Uterus (tissue), 4 donors: ENCODE results near the gene TNNI2. TPM values are rescaled to one million over a fixed set of nuclear protein-coding genes. Genes with fewer than 3 reads are reported as not detected.

Experiments
- DNase-seq, 2 donors: peaks; one replicate each; pipeline ENCODE4 v3.0.0-alpha.2; 2019 to 2020
- H3K27ac ChIP-seq, 2 donors: fragments of 200-600 bp; sonication (generic); 1 replicate in 1 of 2; 2 replicates in 1 of 2; pipeline ENCODE4 v1.5.1; 2016 to 2018
- H3K27me3 ChIP-seq, 2 donors: fragments of 200-600 bp; sonication (generic); one replicate each; pipeline ENCODE4 v1.5.1; 2018 to 2019; ENCODE audit warnings: control low read depth in 1 of 2
- H3K36me3 ChIP-seq, 2 donors: fragments of 200-600 bp; sonication (generic); one replicate each; pipeline ENCODE4 v1.5.1; 2019; ENCODE audit warnings: control low read depth in 1 of 2
- H3K4me1 ChIP-seq, 2 donors: fragments of 200-600 bp; sonication (generic); one replicate each; pipeline ENCODE4 v1.5.1; 2018 to 2019; ENCODE audit warnings: control low read depth in 1 of 2
- H3K4me3 ChIP-seq, 2 donors: fragments of 200-600 bp; sonication (generic); 1 replicate in 1 of 2; 2 replicates in 1 of 2; pipeline ENCODE4 v1.5.1; 2018 to 2019; ENCODE audit warnings: mild to moderate bottlenecking in 1 of 2
- H3K9me3 ChIP-seq, 2 donors: fragments of 200-600 bp; sonication (generic); one replicate each; pipeline ENCODE4 v1.5.1; 2019; ENCODE audit warnings: control low read depth in 1 of 2
- CTCF ChIP-seq, 4 experiments: fragments of 200-600 bp in 2 of 4; fragments of 450-650 bp in 2 of 4; sonication (generic) in 2 of 4; IDR thresholded peaks; one replicate each; pipeline ENCODE4 v1.5.1; 2016 to 2019; ENCODE audit warnings: antibody characterized with exemption in 4 of 4, mild to moderate bottlenecking in 2 of 4, moderate library complexity in 1 of 4
- POLR2A ChIP-seq, 2 donors: fragments of 450-650 bp; IDR thresholded peaks; one replicate each; pipeline ENCODE4 v1.6.1; 2016; ENCODE audit warnings: antibody characterized with exemption in 2 of 2, mild to moderate bottlenecking in 1 of 2, moderate library complexity in 1 of 2
- intact Hi-C: fragments of 100-400 bp; cut with DNase I; formaldehyde crosslinking; loops from one replicate; pipeline ENCODE4 v1.15.1; 2023; ENCODE audit warnings: low total_unique reads
- total RNA-seq, 4 donors: library from RNA; depleted of rRNA in 3 of 4; stranded (reverse); fragments of >200 nt in 3 of 4; gene quantifications; one replicate each; pipeline versions ENCODE4 v1.1.0 to v1.2.4, GENCODE V29; 2014 to 2023
- donor health status: DM: yes; HTN: yes; CAD: no.

Gene TNNI2
- total RNA-seq = 1 to 10 TPM in 1 of 4 donors, under 1 TPM in 1, not detected in 2; 0.95 to 1.5 TPM

- no peaks in the 10 kb centered on the region for H3K27me3 ChIP-seq
- no peak for TF ChIP-seq CTCF (IDR thresholded peaks at IDR 0.05)
- TF ChIP-seq POLR2A (IDR thresholded peaks at IDR 0.05) = no peak
- intact Hi-C loops = loop anchor here (5.0 kb wide), 1 partner anchor 314 kb away; no protein-coding TSS in a partner anchor
- no peaks in the 10 kb centered on the region for H3K9me3 ChIP-seq
- no peaks in the 10 kb centered on the region for H3K36me3 ChIP-seq
- no peak within 1 kb of the TSS for H3K4me3 ChIP-seq
- DNase-seq = no peak
- H3K27ac ChIP-seq = no peak within 1 kb of the TSS
- H3K4me1 ChIP-seq = no peaks in the 10 kb centered on the region
These were observed at the start of gene TNNI2 for GRCh38 chr11:1838426-1839144. TNNI2 (plus strand) TSS chr11:1838981; CDS start chr11:1839697, 716 bp downstream.

GRCh38 chr11:1791912-1792311 lies 46.9 kb upstream of the TNNI2 start:
- Histone ChIP-seq H3K9me3 (no peaks in the 10 kb centered on the region), H3K4me1 (no peaks in the 10 kb centered on the region), H3K4me3 (no peak overlapping the region), H3K27me3 (no peaks in the 10 kb centered on the region), H3K27ac (no peak overlapping the region), H3K36me3 (no peaks in the 10 kb centered on the region)
- intact Hi-C loops = no loop called here
- no peak for DNase-seq
- TF ChIP-seq CTCF (IDR thresholded peaks at IDR 0.05) = no peak
- no peak for TF ChIP-seq POLR2A (IDR thresholded peaks at IDR 0.05)

GRCh38 chr11:1792461-1792860 lies 46.3 kb upstream of the TNNI2 start:
- intact Hi-C loops = no loop called here
- H3K27ac ChIP-seq = no peak overlapping the region
- H3K36me3 ChIP-seq = no peaks in the 10 kb centered on the region
- DNase-seq = no peak
- H3K4me1 ChIP-seq = no peaks in the 10 kb centered on the region
- H3K27me3 ChIP-seq = no peaks in the 10 kb centered on the region
- TF ChIP-seq POLR2A (IDR thresholded peaks at IDR 0.05) = no peak
- no peak for TF ChIP-seq CTCF (IDR thresholded peaks at IDR 0.05)
- no peaks in the 10 kb centered on the region for H3K9me3 ChIP-seq
- H3K4me3 ChIP-seq = no peak overlapping the region

GRCh38 chr11:1793081-1793480 lies 45.7 kb upstream of the TNNI2 start:
- intact Hi-C loops = no loop called here
- no peak for TF ChIP-seq CTCF (IDR thresholded peaks at IDR 0.05)
- no peak for TF ChIP-seq POLR2A (IDR thresholded peaks at IDR 0.05)
- H3K27me3 ChIP-seq = no peaks in the 10 kb centered on the region

GRCh38 chr11:1796413-1797011 lies 42.3 kb upstream of the TNNI2 start:
- Histone ChIP-seq H3K9me3 (no peaks in the 10 kb centered on the region), H3K4me1 (no peaks in the 10 kb centered on the region), H3K4me3 (no peak overlapping the region), H3K27me3 (no peaks in the 10 kb centered on the region), H3K27ac (no peak overlapping the region), H3K36me3 (no peaks in the 10 kb centered on the region)
- intact Hi-C loops = no loop called here
- DNase-seq = no peak
- TF ChIP-seq POLR2A (IDR thresholded peaks at IDR 0.05) = no peak
- no peak for TF ChIP-seq CTCF (IDR thresholded peaks at IDR 0.05)

More at GRCh38 chr11:1793081-1793480, 45.7 kb upstream of the TNNI2 start:
- H3K9me3 ChIP-seq = no peaks in the 10 kb centered on the region
- no peak overlapping the region for H3K27ac ChIP-seq
- no peak overlapping the region for H3K4me3 ChIP-seq
- no peaks in the 10 kb centered on the region for H3K4me1 ChIP-seq
- H3K36me3 ChIP-seq = no peaks in the 10 kb centered on the region
- no peak for DNase-seq
